C4-2B (cell line): ENCODE measurements around the gene RPS6KA1.

Experiments used
- CTCF ChIP-seq: fragments of 450-650 bp; conservative IDR thresholded peaks from 2 replicates; pipeline ENCODE4 v1.5.1; 2017; ENCODE audit warnings: mild to moderate bottlenecking
- ZFX ChIP-seq: fragments of 450-650 bp; IDR thresholded peaks from 2 replicates; pipeline ENCODE4 v1.6.1; 2017

GRCh38 chr1:26498894-26499293 is 30.7 kb upstream of the RPS6KA1 start:
- no peak for TF ChIP-seq CTCF
- TF ChIP-seq ZFX = no peak
